NK-92 treated with Interleukin-12 subunit alpha and Interleukin-12 subunit beta, amount 100 ng/mL, for 24 hours (cell line): Measurements from ENCODE around the gene PARD3B.
"Not testable (repeated sequence)": the region's sequence is repeated elsewhere in the genome, so short reads cannot be mapped to it uniquely, and the experiment has no call there.

ENCODE experiments used
- DNase-seq: peaks from one replicate; lab custom pipeline; 2025; lab: John Stamatoyannopoulos, UW

Gene PARD3B

DNA sequence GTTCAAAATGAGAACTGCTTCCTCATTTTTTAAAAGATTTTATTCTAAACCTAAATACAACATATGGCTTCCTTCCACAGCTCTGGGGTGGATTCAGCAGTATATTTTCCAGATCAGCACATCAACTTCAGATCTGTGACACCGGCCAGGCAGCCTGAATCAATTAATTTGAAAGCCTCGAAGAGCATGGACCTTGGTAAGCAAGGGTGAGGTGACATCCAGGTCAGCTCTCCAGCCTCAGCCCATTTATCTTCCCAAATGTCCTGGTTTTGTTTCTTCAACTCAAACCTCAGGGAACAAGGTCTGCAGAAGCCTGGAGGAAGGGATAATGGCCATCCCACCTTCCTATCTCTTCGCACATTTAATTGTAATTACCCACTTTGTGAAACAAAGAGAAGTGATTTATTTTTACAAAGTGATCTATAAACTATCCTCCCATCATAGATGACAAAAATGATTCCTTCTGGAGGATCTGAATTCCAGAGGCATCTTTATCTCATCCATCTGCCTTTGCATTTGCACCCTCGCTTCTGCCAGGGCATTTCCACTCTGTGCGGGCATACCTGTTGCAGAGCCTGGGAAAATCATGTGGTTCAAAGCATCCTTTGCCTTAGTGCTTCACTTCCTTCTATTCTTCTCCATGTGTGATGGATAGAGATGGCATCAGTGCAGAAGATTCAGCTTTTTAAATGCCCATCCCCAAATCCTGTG is 648.0 kb downstream of the PARD3B start:
- no peak for DNase-seq

DNA sequence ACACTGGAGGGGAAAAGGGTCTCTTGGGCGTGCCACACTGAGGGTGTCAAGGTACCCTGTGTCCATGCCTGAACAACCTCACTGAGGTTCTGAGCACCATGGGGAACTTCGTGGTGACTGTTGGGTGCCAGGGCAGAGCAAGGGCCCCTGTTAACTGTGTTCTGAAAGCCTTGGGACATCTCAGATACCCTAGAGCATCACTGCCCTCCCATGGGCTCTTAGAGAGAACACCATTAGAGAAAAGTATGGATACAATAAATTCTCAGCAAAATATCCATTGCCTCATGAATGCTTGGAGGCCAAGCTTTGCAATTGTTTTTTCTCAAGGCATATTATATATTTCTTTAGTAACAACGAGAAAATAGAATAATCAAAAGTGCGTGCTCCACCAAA is 648.6 kb downstream of the PARD3B start:
- DNase-seq: no peak

DNA sequence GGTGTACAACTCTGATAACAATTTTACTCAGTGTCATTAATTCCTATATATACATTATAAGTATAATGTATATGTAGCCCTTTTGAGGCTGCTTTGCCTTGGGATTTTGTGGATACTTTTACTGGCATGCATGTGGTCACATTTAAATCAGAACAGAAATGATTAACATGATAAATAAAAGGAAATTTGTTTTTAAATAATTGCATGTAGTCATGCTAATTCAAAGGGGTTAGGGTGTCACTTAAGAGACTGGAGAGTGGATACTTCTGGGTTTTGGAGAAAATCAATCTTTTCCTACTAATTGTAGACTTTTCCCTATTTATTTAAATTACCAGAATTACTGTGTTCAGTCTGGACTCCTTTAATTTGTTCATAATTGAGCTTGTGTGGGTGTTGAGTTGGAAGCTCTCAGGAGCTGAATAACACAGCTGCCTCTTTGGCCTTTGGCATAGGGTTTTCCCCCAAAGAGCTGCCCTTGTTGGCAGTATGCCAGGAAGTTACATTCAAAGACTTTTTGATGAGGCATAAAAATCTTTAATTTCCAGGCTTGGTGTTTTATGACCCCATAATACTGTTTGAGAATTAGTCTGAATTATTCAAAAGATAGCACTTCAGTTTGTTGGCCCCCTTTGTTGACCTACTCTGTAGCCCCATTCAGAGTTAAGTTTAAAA is 652.3 kb downstream of the PARD3B start:
- no peak for DNase-seq

DNA sequence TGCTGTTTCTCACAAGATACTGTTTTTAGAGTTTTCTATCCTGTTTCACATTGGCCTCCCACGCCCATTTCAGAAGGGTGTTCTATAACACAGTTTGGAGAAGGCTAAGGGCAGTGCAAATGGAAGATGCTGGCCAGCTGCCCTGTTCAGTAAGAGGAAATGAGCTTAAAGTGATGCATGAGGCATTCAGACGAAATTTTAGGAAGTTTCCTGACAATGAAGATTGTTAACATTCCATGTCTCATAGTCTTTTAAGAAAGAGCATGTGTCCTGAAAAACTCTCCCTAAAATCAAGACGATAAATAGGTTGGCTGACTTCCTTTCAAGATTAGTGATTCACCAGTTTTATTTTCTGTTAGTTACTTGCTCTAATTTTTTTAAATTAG is 652.9 kb downstream of the PARD3B start:
- no peak for DNase-seq

DNA sequence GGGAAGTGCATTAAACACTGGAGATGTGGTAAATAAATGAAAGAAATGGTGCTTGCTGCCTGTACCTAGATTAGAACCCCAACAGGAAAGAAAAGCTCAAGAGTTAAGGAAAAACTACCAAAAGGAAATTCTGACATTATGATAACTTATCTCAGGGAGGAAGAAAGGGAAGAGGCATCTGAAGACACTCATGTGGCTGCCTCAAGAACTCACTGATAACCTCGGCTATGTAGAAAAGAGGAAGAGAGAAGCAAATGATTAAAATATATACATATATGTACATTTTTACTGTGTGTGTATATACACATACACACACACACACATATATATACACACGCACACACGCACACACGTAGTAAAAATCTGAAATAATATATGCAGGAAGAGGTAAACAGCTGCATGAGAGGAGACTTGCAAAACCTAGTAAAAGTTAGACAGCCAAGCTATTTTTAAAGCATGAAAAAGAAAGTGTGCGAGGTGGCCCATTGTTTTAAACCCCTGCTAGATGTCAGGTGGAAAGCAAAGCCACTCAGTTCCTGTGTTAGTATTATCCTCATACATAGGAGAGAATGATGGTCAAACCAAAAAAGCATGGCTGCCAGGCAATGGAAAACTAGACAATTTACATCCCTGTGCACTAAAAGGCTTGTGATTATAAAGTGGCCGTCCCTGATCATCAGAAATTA is 654.0 kb downstream of the PARD3B start:
- DNase-seq: no peak

DNA sequence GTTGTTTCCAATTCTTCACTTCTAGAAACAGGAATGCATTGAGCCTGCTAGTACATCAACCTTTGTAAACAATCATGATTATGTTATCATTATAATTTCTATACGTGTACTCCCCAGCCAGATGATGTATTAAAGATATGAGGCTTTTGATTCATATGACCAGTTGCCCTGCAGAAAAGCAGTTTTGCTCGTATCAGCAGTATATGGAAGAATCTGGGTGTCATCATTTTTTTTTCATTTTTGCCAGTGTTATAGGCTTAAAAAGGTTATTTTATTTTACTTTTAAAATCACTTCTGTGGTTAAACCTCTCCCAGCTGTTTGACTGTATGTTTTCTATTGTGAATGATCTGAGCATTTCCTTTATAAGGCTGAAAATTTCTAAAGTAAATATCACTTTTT is 665.2 kb downstream of the PARD3B start:
- DNase-seq: no peak

DNA sequence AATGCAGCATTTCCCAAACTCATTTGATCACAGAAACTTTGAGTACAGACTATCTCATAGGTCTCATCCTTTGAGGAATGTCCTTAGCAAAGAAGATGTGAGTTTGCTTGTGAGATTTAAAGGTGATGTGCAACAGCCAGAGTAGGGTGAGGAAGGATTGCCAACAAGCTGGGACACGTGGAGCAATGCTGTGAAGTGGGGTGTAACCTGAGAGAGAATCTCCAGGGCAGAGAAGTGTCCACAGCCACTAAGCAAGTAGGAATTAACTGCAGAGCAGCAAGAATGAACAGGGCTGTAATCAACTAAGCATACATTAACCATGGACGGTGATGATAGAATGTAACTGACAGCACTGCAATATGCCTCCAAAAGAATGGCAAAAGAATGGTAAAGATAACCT is 667.1 kb downstream of the PARD3B start:
- no peak for DNase-seq

DNA sequence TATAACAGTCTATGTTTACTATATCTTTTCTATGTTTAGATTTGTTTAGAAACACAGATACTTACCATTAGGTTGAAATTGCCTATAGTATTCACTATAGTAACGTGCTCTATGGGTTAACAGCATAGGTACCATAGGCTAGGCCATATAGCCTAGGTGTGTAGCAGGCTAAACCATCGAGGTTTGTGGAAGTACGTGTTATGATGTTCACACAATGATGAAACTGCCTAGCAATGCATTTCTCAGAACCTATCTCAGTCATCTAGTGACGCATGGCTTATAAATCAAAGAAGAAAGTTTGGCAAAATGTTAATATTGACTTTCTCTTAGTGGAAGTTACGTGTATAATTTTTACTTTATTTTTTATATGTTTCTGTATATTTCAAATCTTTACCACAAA is 670.8 kb downstream of the PARD3B start:
- no peak for DNase-seq

DNA sequence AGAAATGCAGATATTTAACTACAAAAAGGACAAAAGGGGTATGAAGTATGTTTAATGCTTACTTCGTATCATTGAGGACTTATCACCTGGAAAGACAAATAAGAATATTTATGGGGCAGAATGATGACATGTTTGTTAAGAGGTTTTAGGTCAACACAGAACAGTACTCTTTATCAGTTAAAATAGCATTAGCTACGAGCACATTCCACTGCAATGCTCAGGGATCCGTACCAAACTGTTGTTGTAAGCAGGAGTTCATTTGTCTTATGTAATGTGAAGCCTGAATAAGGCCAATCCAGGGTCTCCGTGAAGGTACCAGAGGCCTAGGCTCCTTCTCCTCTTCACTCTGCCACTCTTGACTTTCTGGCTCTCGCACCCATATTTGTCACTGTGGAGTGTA is 671.3 kb downstream of the PARD3B start:
- no peak for DNase-seq

DNA sequence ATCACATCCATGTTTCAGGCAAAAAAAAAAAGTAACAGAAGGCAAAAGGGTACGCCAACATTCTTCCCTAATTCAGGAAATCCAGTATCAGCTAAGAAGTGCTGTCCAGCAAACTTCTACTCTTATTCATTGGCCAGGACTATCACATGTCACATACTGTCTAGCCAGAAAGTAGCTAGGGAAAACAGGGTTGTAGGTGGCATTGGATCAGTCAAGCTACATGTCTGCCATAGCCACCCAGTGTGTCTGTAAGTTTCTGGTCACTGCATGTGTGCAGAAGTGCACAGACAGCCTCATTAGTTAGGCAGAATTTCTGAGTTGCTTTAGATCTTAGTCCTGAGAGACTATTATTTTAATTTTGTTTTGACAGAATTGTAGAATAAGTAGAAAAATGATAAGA is 671.7 kb downstream of the PARD3B start:
- no peak for DNase-seq

DNA sequence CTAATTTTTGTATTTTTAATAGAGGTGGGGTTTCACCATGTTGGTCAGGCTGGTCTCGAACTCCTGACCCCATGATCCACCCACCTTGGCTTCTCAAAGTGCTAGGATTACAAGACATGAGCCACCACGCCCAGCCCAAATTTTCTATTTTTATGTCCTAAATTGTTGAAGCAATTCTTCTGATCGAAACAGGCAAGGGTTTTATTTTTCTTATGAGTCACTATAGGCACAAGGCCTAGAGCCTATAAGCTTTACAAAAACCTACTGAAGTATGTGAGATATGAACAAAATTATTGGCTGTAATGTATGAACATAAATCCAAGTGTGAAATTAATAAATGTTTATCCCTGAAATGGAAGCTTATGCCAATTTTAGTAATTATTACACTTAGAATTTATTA is 672.8 kb downstream of the PARD3B start:
- no peak for DNase-seq

DNA sequence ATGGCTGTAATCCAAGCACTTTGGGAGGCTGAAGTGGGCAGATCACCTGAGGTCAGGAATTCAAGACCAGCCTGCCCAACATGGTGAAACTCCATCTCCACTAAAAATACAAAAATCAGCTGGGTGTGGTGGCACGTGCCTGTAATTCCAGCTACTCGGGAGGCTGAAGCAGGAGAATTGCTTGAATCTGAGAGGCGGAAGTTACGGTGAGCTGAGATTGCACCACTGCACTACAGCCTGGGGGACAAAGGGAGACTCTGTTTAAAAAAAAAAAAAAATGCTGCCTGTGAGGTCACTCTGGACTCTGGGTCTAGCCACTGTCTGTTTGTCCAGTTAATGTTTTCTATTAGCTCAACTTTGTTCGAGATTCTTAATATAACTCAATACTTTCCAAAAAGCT is 673.5 kb downstream of the PARD3B start:
- not testable (repeated sequence) for DNase-seq

DNA sequence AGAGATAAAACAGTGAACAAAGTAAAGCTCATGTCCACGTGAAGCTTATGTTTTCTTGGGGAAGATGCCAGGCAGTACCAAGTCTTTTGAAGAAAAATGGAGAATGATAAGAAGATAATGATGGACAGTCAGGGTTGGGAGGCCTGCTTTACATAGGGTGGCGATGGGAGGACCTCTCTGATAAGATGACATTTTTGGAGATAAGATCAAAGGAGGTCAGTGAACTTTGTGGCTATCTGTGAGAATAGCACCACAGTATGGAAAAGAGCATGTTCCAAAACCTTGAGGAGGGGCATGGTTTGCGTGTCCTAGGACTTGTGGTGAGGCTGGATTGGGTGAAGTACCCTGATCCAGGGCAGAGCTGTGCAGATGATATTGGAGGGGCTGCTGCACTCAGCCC is 675.3 kb downstream of the PARD3B start:
- DNase-seq: no peak

DNA sequence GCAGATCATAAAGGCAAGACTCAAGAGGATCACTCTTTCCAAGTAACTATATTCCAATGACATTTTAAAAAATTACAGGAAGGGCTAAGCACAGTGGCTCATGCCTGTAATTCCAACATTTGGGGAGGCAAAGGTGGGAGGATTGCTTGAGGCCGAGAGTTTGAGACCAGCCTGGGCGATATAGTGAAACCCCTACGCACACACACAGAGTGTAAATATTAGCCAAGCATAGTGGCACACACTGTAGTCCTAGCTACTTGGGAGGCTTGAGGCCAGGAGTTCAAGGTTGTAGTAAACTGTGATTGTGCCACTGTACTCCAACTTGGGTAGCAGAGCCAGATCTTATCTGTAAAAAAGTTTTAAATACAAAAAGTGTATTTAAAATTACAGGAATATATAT is 686.8 kb downstream of the PARD3B start:
- no peak for DNase-seq

DNA sequence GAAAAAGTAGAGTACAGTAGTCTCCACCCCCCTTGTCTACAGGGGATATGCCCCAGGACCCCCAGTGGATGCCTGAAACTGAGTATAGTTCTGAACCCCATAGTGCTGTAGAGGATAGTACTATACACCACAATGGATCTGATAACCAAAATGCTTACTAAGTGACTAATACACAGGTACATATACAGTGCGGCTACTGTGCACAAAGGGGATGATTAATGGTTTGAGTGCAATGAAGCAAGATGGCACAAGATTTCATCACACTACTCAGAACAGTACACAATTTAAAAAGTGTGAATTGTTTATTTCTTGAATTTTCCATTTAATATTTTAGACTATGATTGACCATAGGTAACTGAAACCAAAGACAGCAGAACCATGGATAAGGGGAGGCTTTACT is 690.2 kb downstream of the PARD3B start:
- no peak for DNase-seq

DNA sequence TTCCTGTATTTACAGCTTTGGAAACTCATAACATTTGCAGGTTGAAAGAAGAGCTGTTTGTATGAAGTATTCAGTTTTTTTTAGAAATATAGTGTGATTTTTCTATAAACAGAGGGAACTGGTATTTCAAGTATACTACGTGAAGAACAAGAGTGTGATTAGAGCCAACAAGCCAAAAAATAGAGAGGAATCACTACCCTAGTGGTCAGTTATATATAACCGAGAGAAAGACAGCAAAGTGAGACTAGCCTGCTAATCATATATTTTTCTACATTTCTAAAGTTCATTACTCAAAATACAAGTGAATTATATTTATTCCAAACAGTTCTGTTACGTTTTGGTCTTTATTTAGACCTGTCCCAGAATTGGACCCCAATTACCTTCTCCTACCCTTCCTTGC is 692.2 kb downstream of the PARD3B start:
- DNase-seq: no peak

DNA sequence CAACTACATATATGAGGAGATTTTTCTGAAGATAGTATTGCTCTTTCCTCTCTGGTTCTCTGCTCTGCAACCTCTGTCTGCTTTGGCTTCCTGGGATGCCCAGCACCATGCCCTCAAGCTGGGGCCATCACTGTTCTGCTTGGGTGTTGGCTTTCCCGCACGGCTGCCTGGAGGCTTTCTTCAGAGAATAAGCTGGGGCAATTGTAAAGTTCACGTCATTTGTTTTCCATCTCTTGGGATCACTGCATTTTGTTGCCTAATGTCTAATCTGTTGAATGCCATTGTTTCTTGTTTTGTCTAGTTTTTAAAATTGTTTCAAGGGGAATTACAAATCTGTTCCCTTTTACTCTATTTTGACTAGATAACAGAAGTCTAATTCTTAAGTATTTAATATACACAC is 699.7 kb downstream of the PARD3B start:
- no peak for DNase-seq

DNA sequence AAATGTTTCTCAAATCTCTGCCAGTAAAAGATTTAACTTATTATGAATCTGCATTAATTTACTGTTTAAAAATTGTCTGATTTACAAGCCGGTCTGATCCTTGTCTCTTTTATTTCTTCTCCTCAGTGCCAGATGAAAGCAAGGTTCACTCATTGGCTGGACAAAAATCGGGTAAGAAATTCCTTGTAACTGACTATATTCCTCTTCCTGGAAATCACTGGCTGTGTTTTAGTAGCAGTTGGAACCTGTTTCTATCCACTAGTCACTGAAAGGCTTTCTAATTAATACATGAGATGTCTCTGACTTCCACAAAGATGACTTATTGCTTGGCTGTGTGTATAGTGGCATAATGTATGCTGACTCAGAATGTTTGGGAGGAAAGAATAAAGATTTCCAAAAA is 700.4 kb downstream of the PARD3B start:
- no peak for DNase-seq

DNA sequence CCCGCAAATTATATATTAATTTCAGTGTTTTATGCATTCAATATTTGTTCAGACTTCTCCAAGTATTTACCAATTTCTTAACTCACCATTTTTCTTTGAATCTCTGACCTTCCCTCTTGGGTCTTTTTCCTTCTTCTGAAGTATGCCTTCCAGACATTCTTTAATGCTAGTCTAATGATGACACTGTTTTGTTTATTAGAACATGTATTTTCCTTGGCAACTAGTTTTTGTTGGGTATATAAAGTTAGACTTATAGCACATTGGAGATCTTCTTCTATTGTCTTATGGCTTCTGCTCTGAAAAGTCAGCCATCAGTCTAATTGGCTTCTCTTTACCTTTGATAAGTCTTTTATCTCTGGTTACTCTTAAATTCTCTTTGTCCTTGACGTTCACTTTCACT is 713.8 kb downstream of the PARD3B start:
- DNase-seq: no peak

DNA sequence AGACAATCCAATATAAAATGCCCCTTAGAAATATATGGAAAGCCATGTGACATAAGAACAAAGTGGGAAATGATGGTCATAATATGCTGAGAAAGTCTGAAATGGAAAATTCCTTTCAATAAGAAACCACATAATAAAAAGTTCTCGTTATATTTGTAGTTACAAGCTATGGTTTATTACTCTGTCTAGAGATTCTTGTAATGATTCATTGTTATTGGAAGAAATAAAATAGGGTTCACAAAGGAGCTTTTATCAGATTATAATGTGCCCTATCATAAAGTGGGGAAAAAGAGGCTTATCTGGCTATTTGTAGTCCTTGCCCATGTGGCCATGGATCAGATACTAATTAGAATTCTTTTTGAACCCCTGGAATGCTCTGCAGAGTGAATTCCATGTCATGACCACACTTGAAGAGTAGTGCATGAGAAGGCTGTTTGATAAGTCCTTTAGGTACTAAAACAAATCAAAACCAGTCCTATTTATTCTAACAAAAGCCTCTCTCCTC is 716.3 kb downstream of the PARD3B start:
- DNase-seq: no peak

DNA sequence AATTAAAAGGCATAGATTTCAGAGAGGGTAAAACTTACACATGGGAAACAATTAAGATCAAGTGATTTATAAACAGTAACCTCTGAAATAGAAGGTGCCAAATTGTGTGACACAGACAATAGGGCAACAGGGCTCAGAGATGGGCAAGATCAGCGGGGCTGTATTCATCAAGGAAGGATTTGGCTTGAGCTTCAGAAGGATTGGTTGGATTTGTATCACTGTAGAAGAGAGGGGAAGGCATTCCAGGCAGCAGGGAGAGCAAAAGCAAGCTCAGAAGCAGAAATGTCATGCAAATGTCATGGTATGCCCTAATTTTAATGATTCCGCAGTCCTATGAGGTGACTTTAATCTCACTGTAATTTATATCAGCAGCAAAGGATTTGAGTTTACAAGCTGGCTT is 722.0 kb downstream of the PARD3B start:
- DNase-seq: no peak

DNA sequence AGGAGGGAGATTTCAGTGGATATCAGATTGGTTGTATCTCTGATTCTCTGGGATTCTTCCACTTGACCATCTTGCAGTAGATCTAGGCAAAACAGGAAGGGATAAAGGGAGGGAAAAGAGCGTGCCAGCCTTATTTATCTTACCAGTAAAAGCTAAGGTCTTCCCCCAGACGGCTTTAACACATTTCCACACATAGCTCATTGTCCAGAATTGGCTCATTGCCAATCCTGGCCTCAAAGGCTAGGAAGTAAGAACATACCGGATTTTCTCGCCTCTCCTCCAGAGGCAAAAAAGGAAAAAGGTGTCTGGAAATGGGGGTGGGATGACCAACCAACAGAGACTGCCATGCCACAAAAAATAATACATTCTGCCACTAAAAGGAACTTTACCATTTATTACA is 725.4 kb downstream of the PARD3B start:
- no peak for DNase-seq

DNA sequence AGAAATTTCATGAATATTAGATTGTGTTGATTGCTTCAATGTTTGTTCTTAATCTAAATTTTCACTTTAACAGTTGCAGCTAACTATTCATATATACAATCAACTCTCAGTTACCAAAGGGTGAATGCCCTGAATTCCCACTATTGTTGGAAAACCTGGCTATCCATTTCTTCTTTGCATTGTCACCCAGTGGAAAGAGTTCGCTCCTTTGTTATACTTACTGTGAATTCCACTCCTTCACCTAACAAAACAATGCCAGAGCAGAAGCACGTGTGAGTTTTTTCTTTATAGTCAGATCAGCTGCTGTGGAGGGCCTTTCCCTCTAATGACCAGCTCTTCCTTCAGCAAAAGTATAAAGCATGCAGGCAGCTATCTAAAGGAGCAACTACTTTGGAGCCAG is 727.9 kb downstream of the PARD3B start:
- no peak for DNase-seq
